Measurements from ENCODE around the gene DYRK2.

GRCh38 chr12:67647799-67648520 lies 585 bp upstream of the DYRK2 start:
- TF ChIP-seq CTCF (conservative IDR thresholded peaks at IDR 0.05 in 1 of 2, IDR thresholded peaks at IDR 0.05 in 1 of 2; ENCODE audit: extremely low read depth in 1 of 2, insufficient read depth in 1 of 2, low read depth in 1 of 2, low read length in 2 of 2) (peak; percentile 32 to 50), EZH2 (IDR thresholded peaks at IDR 0.05; ENCODE audit: borderline replicate concordance, low read length) (no peak)
